ENCODE data around the gene MED6.

The MED6 gene

GRCh38 chr14:70597731-70598130, 2.7 kb downstream of the MED6 start:
- no peak for DNase-seq

- no peak for DNase-seq
Observed at GRCh38 chr14:70595443-70596185, 4.8 kb downstream of the MED6 start.

- no peak for DNase-seq
Observed at GRCh38 chr14:70594461-70594860, 6.0 kb downstream of the MED6 start.

- no peak for DNase-seq
Observed at GRCh38 chr14:70585231-70585630, 15.2 kb downstream of the MED6 start.

GRCh38 chr14:70576891-70577290, 23.6 kb downstream of the MED6 start:
- DNase-seq = no peak

GRCh38 chr14:70573050-70573449, 27.4 kb downstream of the MED6 start:
- no peak for DNase-seq

- no peak for DNase-seq
Observed at GRCh38 chr14:70571139-70571538, 29.3 kb downstream of the MED6 start.

- DNase-seq = no peak
Observed at GRCh38 chr14:70567791-70568190, 32.7 kb downstream of the MED6 start.

GRCh38 chr14:70563869-70564268, 36.6 kb downstream of the MED6 start:
- no peak for DNase-seq

GRCh38 chr14:70563417-70563816, 37.0 kb downstream of the MED6 start:
- DNase-seq = no peak

- DNase-seq = no peak
Observed at GRCh38 chr14:70558356-70558755, 42.1 kb downstream of the MED6 start.

- DNase-seq = no peak
Observed at GRCh38 chr14:70555890-70556289, 44.6 kb downstream of the MED6 start.

GRCh38 chr14:70538087-70538486, 62.4 kb downstream of the MED6 start:
- no peak for DNase-seq

GRCh38 chr14:70536830-70537229, 63.6 kb downstream of the MED6 start:
- DNase-seq = no peak

- no peak for DNase-seq
Observed at GRCh38 chr14:70534904-70535303, 65.6 kb downstream of the MED6 start, which contains the start of gene ADAM20. Gene ADAM20, minus strand, starts transcription at chr14:70535004. Its CDS starts 10,247 bp downstream, at chr14:70524757.
